Stimulated activated naive CD8-positive, alpha-beta T cell treated with anti-CD3 and anti-CD28 coated beads, Interleukin-15, Interleukin-2, amounts not matched to agents 100 ng/mL and 50 ng/mL, for 24 hours (primary cell): Measurements from ENCODE around the gene ADSS1.

Experiments
- H3K27ac Mint-ChIP-seq: one replicate; pipeline ENCODE4 v1.8.0; 2021; ENCODE audit warnings: mild to moderate bottlenecking, mixed read lengths
- H3K27me3 Mint-ChIP-seq: one replicate; pipeline ENCODE4 v1.8.0; 2021; ENCODE audit warnings: mixed read lengths
- H3K36me3 Mint-ChIP-seq: one replicate; pipeline ENCODE4 v1.8.0; 2021; ENCODE audit warnings: low read depth, mixed read lengths
- H3K4me1 Mint-ChIP-seq: one replicate; pipeline ENCODE4 v1.8.0; 2021; ENCODE audit warnings: low read depth, mixed read lengths
- H3K4me3 Mint-ChIP-seq: one replicate; pipeline ENCODE4 v1.8.0; 2021; ENCODE audit warnings: mild to moderate bottlenecking, mixed read lengths
- H3K9me3 Mint-ChIP-seq: one replicate; pipeline ENCODE4 v1.8.0; 2021; ENCODE audit warnings: mixed read lengths

The ADSS1 gene

DNA sequence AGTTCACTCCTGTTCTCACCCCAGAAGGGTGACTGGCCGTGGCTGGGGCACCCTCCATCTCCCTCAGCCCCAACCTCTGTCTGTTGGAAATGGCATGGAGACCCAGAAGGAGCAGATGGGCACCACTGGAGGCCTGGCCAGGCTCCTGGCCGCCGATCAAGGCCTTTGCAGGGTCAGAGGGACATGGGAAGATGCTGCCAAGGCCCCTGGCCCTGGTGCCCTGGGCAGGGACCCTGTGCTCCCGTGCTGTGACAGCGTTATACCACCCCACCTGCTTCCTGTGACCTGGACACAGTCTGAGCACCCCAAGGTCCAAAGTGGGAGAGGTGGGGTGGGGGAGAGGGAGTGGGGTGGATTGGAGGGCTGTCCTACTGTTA is 31.1 kb upstream of the ADSS1 start:
- Mint-ChIP-seq H3K4me1 (peaks cover 48% of the 10 kb centered on the region), H3K27me3 (no peaks in the 10 kb centered on the region), H3K9me3 (no peaks in the 10 kb centered on the region), H3K27ac (no peak overlapping the region), H3K36me3 (no peaks in the 10 kb centered on the region), H3K4me3 (no peak overlapping the region)

DNA sequence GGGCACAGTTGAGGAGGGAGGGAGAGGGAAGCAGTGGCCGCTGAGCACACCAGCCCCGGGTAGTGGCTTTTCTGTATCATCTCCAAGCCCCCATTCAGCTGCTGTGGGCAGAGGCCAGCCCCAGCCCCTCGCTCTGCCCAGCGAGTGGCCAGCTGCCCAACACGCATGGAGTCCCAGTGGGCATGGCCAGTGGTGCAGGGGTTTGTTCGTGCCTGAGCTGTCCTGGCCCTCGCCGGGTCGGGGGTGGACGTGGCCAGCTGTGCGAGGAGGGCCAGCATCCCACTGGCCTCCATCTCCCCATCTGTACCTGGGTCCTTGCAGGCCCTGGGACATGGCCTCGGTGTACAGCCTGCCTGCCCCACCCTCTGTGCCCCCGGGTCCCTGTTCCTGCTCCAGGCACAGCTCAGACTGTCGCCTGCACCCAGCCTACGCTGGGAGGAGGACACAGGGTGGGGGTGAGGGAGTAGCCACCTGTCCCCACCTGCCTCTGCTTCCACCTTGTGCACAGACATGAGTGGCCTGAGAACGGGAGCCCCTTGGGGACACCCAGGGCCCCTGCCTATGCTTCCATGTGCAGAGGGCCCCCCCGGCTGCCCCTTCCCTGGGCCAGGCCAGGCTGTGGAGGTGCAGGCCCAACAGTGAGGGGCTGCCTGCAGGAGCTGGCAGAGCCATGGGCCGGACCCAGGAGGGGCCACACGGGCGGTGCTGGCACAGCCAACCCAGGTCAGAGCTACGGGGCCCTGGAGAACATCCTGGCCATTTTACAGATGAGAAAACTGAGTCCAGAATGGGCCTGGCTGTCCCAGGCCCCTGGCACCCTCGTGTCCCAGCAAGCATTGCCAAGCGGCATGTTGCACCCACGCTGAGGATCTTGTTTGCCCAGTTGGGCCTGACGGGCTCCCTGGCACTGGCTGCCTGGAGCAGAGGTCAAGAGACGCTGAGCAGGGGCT is 30.3 kb upstream of the ADSS1 start:
- H3K4me1 Mint-ChIP-seq: peaks cover 42% of the 10 kb centered on the region
- H3K9me3 Mint-ChIP-seq: no peaks in the 10 kb centered on the region

DNA sequence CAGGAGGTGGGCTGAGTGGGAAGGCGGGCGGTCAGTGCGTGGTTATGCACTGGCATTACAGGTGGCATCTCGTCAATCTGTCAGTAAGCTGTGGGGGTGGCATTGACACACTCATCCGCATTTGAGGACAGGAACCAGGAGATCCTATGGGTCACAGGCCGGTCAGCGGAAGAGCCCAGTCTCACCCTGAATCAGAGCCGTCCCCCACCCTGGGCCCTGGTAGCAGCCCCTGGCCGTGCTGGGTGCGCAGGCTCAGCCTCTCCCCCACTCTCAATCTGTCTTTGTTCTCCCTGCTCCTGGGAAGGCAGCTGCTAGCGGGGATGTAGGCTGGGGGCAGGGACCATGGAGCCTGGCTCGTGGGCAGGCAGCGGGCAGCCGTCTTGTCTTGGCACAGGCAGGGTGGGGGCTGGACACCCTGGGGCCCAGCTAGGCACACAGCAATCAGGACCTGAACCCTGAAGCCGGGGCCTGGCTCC is 29.5 kb upstream of the ADSS1 start:
- H3K9me3 Mint-ChIP-seq: no peaks in the 10 kb centered on the region
- H3K4me3 Mint-ChIP-seq: peak overlapping the region; percentile 57
- no peaks in the 10 kb centered on the region for H3K27me3 Mint-ChIP-seq
- H3K4me1 Mint-ChIP-seq: peaks cover 40% of the 10 kb centered on the region
- H3K36me3 Mint-ChIP-seq: no peaks in the 10 kb centered on the region
- H3K27ac Mint-ChIP-seq: peak overlapping the region; percentile 63

More for the DNA sequence above, 30.3 kb upstream of the ADSS1 start:
- Mint-ChIP-seq H3K36me3 (no peaks in the 10 kb centered on the region), H3K27me3 (no peaks in the 10 kb centered on the region), H3K4me3 (peak overlapping the region; percentile 57), H3K27ac (peak overlapping the region; percentile 63)

DNA sequence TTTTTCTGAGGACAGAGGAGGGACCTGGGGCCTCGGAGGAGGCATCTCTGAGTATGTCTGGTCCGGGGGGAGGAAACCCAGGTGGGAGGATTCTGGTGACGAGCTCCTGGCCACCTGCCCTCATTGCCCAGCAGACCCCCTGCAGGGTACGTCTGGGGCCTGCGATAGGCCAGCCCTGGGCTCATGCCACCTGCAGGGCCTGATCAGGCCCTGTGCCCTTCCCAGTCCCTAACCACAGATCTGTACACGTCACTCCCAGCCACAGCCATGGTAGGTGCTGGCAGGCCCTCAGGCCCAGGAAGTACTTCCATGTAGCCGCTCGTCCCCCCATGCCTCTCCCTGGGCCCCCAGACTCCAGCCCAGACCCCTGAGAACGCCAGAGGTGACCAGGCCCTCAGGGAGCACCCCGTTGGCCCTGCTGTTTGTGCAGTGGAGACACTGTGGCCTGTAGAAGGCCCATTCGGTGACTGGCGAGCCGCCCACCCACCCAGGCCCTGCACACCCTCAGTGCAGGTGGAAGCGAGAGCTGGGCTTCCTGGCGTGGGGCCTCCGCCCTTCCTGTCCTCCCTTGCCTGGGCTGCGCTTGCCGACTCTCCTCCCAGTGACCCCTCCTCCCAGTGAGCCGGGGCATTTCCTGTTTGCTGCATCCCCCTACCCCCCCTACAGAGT is 28.9 kb upstream of the ADSS1 start:
- Mint-ChIP-seq H3K9me3 (no peaks in the 10 kb centered on the region), H3K4me1 (peaks cover 40% of the 10 kb centered on the region), H3K27me3 (no peaks in the 10 kb centered on the region), H3K4me3 (no peak overlapping the region), H3K27ac (peak overlapping the region; percentile 82), H3K36me3 (no peaks in the 10 kb centered on the region)

DNA sequence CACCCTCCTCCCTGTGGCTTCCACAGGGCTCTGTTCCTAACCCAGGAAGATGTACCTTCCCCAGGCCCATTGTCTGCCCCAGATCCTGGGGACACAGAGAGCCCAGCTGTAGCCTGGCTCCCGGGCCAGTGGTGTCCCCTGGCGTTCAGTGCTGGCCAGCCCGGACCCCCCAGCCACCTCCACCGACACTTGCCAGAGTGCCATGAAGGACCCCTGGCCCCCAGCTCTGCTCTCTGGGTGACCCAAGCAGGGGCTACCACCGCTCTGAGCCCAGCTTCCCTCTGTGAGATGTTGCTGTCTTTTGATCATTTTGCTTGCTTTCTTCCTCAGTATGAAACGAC is 28.4 kb upstream of the ADSS1 start:
- no peaks in the 10 kb centered on the region for H3K9me3 Mint-ChIP-seq
- peaks cover 38% of the 10 kb centered on the region for H3K4me1 Mint-ChIP-seq
- peak overlapping the region; percentile 6 for H3K4me3 Mint-ChIP-seq
- H3K36me3 Mint-ChIP-seq: no peaks in the 10 kb centered on the region
- H3K27me3 Mint-ChIP-seq: no peaks in the 10 kb centered on the region
- peak overlapping the region; percentile 82 for H3K27ac Mint-ChIP-seq

DNA sequence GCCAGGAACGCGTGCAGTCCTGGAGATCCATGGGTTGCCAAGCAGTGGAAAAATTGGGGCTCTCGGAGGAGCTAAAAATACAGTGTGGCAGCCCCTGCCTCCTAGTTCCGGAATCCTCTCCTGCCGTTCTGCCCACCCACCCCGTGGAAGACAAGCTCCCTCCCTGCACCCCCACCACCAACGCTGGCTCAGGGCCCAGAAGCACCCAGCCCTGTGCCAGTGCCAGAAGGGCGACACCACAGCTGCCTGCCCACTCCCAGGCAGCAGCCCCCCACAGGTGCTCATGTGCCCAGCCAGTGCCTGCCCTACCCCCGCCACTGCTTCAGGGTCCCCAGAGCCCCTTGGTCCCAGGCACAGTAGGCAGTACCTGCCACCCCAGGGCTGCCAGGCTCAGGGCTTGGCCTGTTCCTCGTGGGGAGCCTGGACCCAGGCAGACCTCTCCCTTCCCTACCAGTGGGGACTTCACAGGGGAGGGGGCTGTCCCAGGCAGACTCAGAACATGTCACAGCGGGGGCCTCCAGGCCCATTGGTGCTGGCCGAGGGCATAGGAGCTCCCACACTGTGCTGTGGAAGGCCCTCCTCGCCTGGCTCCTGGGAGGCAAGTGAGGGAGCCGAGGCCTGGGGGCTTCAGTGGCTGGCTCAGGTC is 27.2 kb upstream of the ADSS1 start:
- Mint-ChIP-seq H3K9me3 (no peaks in the 10 kb centered on the region), H3K4me1 (peaks cover 29% of the 10 kb centered on the region), H3K27ac (no peak overlapping the region), H3K4me3 (no peak overlapping the region), H3K27me3 (no peaks in the 10 kb centered on the region), H3K36me3 (no peaks in the 10 kb centered on the region)

DNA sequence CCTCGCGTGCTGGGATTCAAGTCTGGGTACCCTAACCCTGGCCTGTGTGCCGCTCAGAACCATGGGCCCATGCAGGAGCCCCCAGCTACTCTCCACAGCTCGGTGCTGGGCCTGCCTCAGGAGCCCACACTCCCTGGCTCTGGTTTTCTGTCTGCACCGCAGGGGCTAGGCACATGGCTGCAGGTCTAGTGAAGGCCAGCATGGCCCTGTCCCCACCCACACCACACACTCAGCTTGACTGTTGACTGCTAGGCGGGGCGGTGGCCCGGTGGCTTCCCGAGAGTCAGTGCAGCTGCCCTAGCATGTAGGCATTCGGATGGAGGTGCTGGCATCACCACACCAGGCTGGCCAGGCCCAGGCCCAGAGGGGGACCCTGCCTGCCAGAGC is 26.7 kb upstream of the ADSS1 start:
- H3K27ac Mint-ChIP-seq: no peak overlapping the region

DNA sequence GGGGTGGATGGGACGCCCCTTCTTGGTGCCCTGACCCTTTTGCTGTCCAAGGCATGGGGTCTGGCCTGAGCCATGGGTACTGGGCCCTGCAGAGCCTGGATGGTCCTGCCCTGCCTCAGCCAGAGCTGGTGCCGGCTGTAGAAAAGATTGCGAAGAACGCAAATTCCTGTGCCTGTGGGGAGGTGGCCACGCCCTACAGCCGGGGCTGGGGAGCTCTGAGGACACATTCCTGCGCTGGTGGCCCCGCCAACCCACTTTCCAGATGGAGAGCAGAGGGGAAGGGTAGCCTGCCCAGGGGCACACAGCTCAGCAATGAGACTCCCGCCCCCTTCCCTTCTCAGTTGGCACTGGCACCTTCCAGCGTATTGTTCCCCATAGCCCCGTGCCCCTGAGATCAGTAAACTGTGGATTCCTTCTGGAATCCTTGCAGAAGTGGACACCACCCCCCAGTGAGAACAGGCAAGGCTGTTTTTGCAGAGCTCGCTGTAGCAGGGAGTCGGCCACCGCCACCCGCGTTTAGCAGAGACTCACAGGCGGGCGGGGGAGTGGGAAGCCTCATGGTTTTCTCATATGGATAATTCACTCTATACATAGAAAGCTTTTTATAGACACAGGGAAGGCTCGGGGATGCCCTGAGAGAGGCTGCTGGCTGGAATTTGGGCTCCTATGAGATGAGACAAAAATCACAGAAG is 26.0 kb upstream of the ADSS1 start:
- Mint-ChIP-seq H3K4me1 (peaks cover 25% of the 10 kb centered on the region), H3K4me3 (no peak overlapping the region), H3K9me3 (no peaks in the 10 kb centered on the region), H3K36me3 (no peaks in the 10 kb centered on the region), H3K27ac (no peak overlapping the region), H3K27me3 (no peaks in the 10 kb centered on the region)

More for the DNA sequence above, 26.7 kb upstream of the ADSS1 start:
- H3K36me3 Mint-ChIP-seq: no peaks in the 10 kb centered on the region
- H3K4me1 Mint-ChIP-seq: peaks cover 29% of the 10 kb centered on the region
- no peak overlapping the region for H3K4me3 Mint-ChIP-seq
- H3K9me3 Mint-ChIP-seq: no peaks in the 10 kb centered on the region
- H3K27me3 Mint-ChIP-seq: no peaks in the 10 kb centered on the region

DNA sequence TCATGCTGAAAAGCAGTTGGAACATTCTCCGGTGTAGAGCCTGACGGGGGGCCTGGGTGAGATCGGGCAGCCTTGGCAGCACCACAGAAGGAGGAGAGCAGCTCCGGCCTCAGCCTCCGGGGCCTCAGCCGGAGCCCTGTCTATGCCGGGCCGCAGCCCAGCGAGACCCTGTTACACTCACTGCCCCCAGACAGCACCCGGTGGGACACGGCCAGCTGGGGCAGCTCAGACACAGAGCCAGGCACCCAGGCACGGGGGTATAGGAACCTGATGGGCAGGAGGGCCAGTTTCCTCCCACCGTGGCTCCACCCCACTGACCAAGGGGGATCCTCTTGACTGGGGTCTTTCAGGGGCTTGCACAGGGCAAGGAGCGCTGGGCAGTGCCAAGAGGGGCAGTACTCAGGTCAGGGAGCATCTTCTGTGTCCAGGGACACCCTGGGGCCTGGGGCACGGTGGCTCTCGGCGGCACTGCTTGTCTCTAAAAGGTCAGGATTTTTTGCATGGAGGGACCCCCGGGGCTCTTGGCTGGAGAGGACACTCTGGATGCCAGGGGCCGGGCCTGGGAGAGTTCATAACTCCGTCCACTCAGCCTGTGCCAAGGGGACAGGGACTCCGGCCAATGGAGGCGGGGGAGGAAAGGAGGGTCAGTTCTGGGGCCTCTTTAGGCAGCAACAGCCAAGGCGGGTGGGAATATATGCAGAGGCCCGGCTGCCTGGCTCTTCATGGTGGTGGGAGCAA is 25.2 kb upstream of the ADSS1 start:
- no peaks in the 10 kb centered on the region for H3K27me3 Mint-ChIP-seq
- H3K36me3 Mint-ChIP-seq: peaks cover under 1% of the 10 kb centered on the region
- H3K27ac Mint-ChIP-seq: no peak overlapping the region
- H3K9me3 Mint-ChIP-seq: no peaks in the 10 kb centered on the region
- no peak overlapping the region for H3K4me3 Mint-ChIP-seq
- H3K4me1 Mint-ChIP-seq: peaks cover 22% of the 10 kb centered on the region

DNA sequence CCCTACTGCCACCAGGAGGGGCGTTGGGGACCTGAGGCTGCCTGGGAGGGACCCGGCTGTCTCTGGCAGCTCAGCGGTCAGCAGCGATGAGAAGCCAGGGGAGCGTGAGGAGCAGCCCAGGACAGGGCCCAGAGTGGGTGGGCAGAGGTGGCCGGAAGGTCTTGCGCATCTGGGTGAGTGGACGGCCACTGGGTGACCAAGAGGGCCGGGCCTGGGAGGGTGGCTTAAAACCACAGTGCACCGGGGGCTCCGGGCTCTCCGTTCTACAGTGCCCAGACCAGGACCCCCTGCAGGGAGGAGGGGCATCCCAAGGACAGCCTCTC is 24.6 kb upstream of the ADSS1 start:
- no peaks in the 10 kb centered on the region for H3K27me3 Mint-ChIP-seq
- no peaks in the 10 kb centered on the region for H3K9me3 Mint-ChIP-seq
- no peak overlapping the region for H3K4me3 Mint-ChIP-seq
- H3K4me1 Mint-ChIP-seq: peaks cover 18% of the 10 kb centered on the region
- no peak overlapping the region for H3K27ac Mint-ChIP-seq
- H3K36me3 Mint-ChIP-seq: peaks cover 6% of the 10 kb centered on the region

DNA sequence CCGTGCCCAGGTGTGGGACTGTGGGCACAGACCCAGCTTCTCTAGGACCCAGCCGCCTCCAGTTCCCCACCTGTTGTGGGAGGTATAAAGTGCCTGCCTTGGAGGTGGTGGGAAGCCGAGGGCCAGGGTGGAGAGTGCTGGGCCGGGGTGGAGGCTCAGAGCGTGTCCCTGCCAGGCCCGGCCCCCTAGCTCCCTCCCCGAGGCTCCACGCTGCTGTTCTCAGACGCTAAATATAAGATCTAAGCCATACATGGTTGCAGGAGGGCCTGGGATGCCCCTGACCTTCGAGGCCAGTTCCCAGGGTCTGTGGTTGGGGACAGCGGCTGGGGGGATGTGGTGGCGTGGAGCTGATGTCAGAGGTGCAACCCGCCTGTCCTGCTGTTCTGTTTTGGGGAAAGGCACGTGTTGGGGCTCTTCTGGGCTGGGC is 23.8 kb upstream of the ADSS1 start:
- H3K27ac Mint-ChIP-seq: peak overlapping the region; percentile 36
- H3K36me3 Mint-ChIP-seq: peaks cover 8% of the 10 kb centered on the region
- peaks cover 9% of the 10 kb centered on the region for H3K4me1 Mint-ChIP-seq
- no peaks in the 10 kb centered on the region for H3K27me3 Mint-ChIP-seq
- H3K4me3 Mint-ChIP-seq: no peak overlapping the region
- H3K9me3 Mint-ChIP-seq: no peaks in the 10 kb centered on the region

DNA sequence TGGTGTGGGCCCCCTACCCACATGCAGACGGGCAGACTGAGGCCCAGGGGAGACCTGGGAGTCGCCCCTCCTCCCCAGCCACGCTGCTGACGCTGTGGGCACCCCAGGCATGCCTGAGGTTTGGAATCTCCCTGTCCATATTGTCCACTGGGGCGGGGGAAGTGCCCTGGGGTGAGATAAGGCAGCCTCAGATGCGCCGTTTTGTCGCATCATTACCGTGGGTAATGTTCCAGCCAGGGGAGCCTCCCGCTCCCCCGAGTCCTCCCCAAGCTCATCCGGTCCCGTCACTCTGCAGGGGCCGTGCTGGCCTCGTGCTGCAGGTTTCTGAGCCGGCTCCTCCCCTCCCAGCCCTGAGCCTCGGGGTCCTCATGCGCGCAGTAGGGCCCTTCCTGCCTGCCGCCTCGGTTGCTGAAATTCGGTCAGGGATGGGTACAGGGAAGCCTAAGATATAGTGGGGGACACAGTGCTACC is 23.2 kb upstream of the ADSS1 start:
- H3K4me1 Mint-ChIP-seq: peaks cover 4% of the 10 kb centered on the region
- H3K4me3 Mint-ChIP-seq: no peak overlapping the region
- H3K27ac Mint-ChIP-seq: peak overlapping the region; percentile 36
- peaks cover 8% of the 10 kb centered on the region for H3K36me3 Mint-ChIP-seq
- H3K27me3 Mint-ChIP-seq: no peaks in the 10 kb centered on the region
- H3K9me3 Mint-ChIP-seq: no peaks in the 10 kb centered on the region

DNA sequence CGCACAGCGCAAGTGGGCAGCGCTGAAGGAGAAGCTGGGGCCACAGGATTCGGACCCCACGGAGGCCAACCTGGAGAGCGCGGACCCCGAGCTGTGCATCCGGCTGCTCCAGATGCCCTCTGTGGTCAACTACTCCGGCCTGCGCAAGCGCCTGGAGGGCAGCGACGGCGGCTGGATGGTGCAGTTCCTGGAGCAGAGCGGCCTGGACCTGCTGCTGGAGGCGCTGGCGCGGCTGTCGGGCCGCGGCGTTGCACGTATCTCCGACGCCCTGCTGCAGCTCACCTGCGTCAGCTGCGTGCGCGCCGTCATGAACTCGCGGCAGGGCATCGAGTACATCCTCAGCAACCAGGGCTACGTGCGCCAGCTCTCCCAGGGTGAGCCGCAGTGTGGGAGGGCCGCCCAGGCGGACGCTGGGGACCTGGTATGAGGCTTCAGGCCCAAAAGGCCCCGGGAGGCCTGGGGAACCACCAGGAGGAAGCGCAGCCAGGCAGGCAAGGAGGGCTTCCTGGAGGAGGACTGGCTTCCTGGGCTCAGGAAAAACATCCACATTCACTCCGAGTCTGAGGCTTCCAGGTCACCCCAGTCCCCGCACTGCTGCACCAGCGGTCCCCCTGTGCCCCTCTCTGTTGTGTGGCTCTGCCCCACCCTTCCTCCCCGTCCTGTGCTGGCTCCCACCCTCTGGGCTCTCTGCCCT is 22.5 kb upstream of the ADSS1 start:
- H3K27me3 Mint-ChIP-seq: no peaks in the 10 kb centered on the region
- H3K4me1 Mint-ChIP-seq: no peaks in the 10 kb centered on the region
- no peak overlapping the region for H3K27ac Mint-ChIP-seq
- H3K36me3 Mint-ChIP-seq: peaks cover 8% of the 10 kb centered on the region
- no peaks in the 10 kb centered on the region for H3K9me3 Mint-ChIP-seq
- H3K4me3 Mint-ChIP-seq: no peak overlapping the region

DNA sequence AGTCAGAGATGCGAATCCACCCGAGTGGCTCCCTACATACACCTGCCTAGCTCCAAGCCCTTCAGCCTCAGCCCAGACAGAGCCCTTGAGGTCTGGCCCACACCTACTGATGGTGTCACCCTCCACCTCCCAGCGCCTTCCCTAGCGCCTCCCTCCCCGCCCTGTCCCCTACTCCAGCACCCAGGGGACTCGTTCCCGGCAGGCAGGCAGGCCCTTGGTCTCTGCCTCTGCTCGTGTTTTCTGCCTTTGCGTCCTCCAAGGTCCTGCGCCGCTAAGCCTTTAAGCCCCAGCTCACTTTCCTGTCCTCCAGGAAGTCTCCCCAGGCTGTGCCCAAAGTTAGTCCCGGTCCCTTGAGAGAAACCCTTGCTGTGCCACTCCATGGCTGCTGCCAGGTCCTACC is 21.9 kb upstream of the ADSS1 start:
- H3K4me1 Mint-ChIP-seq: no peaks in the 10 kb centered on the region
- H3K27ac Mint-ChIP-seq: no peak overlapping the region
- no peaks in the 10 kb centered on the region for H3K9me3 Mint-ChIP-seq
- no peaks in the 10 kb centered on the region for H3K27me3 Mint-ChIP-seq
- H3K4me3 Mint-ChIP-seq: no peak overlapping the region
- peaks cover 8% of the 10 kb centered on the region for H3K36me3 Mint-ChIP-seq
